HEK293 (cell line): ENCODE data around the gene PRSS8.
A peak's percentile ranks its signal among the peaks of the same experiment; 100 is the strongest.

ENCODE experiments used
- CTCF ChIA-PET: fragments of 350-600 bp; formaldehyde crosslinking; extraction: SDS; loops from one replicate; lab custom pipeline; 2021; ENCODE audit warnings: antibody characterized with exemption; lab: Yijun Ruan, JAX
- POLR2A ChIA-PET: fragments of 300-600 bp; formaldehyde crosslinking; extraction: SDS; loops from one replicate; lab custom pipeline; 2020; ENCODE audit warnings: antibody characterized with exemption, inconsistent platforms; lab: Yijun Ruan, JAX
- H3K27ac ChIP-seq: fragments of 200-500 bp; sonication (Bioruptor generic); 2 replicates; pipeline ENCODE4 v1.5.1; 2014; ENCODE audit warnings: low read depth, low read length, control low read depth, inconsistent platforms; ENCODE audit errors: extremely low read depth
- H3K36me3 ChIP-seq, 2 experiments: fragments of 200-500 bp in 1 of 2; sonication (Bioruptor generic) in 1 of 2; 1 replicate in 1 of 2; 2 replicates in 1 of 2; pipeline ENCODE4 v1.5.1; 2014 to 2017; ENCODE audit warnings: inconsistent platforms in 2 of 2, low read length in 2 of 2; ENCODE audit not compliant: control insufficient read depth in 2 of 2, insufficient read depth in 1 of 2
- H3K4me1 ChIP-seq: fragments of 200-500 bp; sonication (Bioruptor generic); 2 replicates; pipeline ENCODE4 v1.5.1; 2014; ENCODE audit warnings: mild to moderate bottlenecking, low read length, inconsistent platforms; ENCODE audit not compliant: control insufficient read depth, insufficient read depth
- H3K4me3 ChIP-seq: 2 replicates; pipeline ENCODE4 v1.5.1; 2011; ENCODE audit warnings: low read depth, mild to moderate bottlenecking, control low read depth, low read length, moderate library complexity
- H3K9me3 ChIP-seq: fragments of 200-500 bp; sonication (Bioruptor generic); 2 replicates; pipeline ENCODE4 v1.5.1; 2014; ENCODE audit warnings: low read depth, low read length, inconsistent platforms; ENCODE audit not compliant: control insufficient read depth, insufficient read depth
- KLF9 ChIP-seq: fragments of 450-650 bp; formaldehyde crosslinking; IDR thresholded peaks from 2 replicates; pipeline ENCODE4 v1.5.1; 2016; ENCODE audit warnings: missing biosample characterization, missing genetic modification characterization, low read depth
- MZF1 ChIP-seq: fragments of 450-650 bp; formaldehyde crosslinking; IDR thresholded peaks from 2 replicates; pipeline ENCODE4 v1.5.1; 2017; ENCODE audit warnings: missing biosample characterization, missing genetic modification characterization, borderline replicate concordance
- OVOL3 ChIP-seq: fragments of 450-650 bp; formaldehyde crosslinking; IDR thresholded peaks from 2 replicates; pipeline ENCODE4 v1.5.1; 2016; ENCODE audit warnings: missing biosample characterization, missing genetic modification characterization
- SP3 ChIP-seq: fragments of 450-650 bp; formaldehyde crosslinking; IDR thresholded peaks from 2 replicates; pipeline ENCODE4 v1.5.1; 2016; ENCODE audit warnings: missing biosample characterization, missing genetic modification characterization
- SP7 ChIP-seq: fragments of 450-650 bp; formaldehyde crosslinking; IDR thresholded peaks from 2 replicates; pipeline ENCODE4 v1.5.1; 2016; ENCODE audit warnings: missing biosample characterization, missing genetic modification characterization
- TCF7L2 ChIP-seq: IDR thresholded peaks from 2 replicates; pipeline ENCODE4 v1.6.1; 2011; ENCODE audit warnings: low read depth, mild to moderate bottlenecking, inconsistent platforms, low read length, moderate library complexity, borderline replicate concordance
- ZBTB1 ChIP-seq: fragments of 450-650 bp; formaldehyde crosslinking; IDR thresholded peaks from 2 replicates; pipeline ENCODE4 v1.5.1; 2016; ENCODE audit warnings: missing biosample characterization, missing genetic modification characterization
- ZBTB49 ChIP-seq: fragments of 450-650 bp; formaldehyde crosslinking; IDR thresholded peaks from 2 replicates; pipeline ENCODE4 v1.5.1; 2016; ENCODE audit warnings: missing biosample characterization, missing genetic modification characterization, low read depth
- ZBTB6 ChIP-seq: fragments of 450-650 bp; formaldehyde crosslinking; IDR thresholded peaks from 2 replicates; pipeline ENCODE4 v1.5.1; 2017; ENCODE audit warnings: missing biosample characterization, missing genetic modification characterization
- ZFP69B ChIP-seq: fragments of 450-650 bp; formaldehyde crosslinking; IDR thresholded peaks from 2 replicates; pipeline ENCODE4 v1.5.1; 2016; ENCODE audit warnings: missing biosample characterization, missing genetic modification characterization
- ZNF112 ChIP-seq: fragments of 450-650 bp; formaldehyde crosslinking; IDR thresholded peaks from 2 replicates; pipeline ENCODE4 v1.5.0; 2017; ENCODE audit warnings: missing biosample characterization, missing genetic modification characterization
- ZNF121 ChIP-seq: fragments of 450-650 bp; formaldehyde crosslinking; IDR thresholded peaks from 2 replicates; pipeline ENCODE4 v1.5.1; 2016; ENCODE audit warnings: missing biosample characterization, missing genetic modification characterization
- ZNF133 ChIP-seq: fragments of 450-650 bp; formaldehyde crosslinking; IDR thresholded peaks from 2 replicates; pipeline ENCODE4 v1.5.1; 2016; ENCODE audit warnings: missing biosample characterization, missing genetic modification characterization
- ZNF140 ChIP-seq: fragments of 450-650 bp; formaldehyde crosslinking; IDR thresholded peaks from 2 replicates; pipeline ENCODE4 v1.5.1; 2016; ENCODE audit warnings: missing biosample characterization, missing genetic modification characterization
- ZNF19 ChIP-seq: fragments of 450-650 bp; formaldehyde crosslinking; IDR thresholded peaks from 2 replicates; pipeline ENCODE4; 2016; ENCODE audit warnings: missing biosample characterization, missing genetic modification characterization, low read depth
- ZNF202 ChIP-seq: fragments of 450-650 bp; formaldehyde crosslinking; IDR thresholded peaks from 2 replicates; pipeline ENCODE4 v1.5.1; 2016; ENCODE audit warnings: missing biosample characterization, missing genetic modification characterization, borderline replicate concordance
- ZNF223 ChIP-seq: fragments of 450-650 bp; formaldehyde crosslinking; IDR thresholded peaks from 2 replicates; pipeline ENCODE4 v1.5.1; 2016; ENCODE audit warnings: missing biosample characterization, missing genetic modification characterization
- ZNF239 ChIP-seq: fragments of 450-650 bp; formaldehyde crosslinking; IDR thresholded peaks from 2 replicates; pipeline ENCODE4 v1.5.1; 2016; ENCODE audit warnings: missing biosample characterization, missing genetic modification characterization
- ZNF24 ChIP-seq: fragments of 450-650 bp; formaldehyde crosslinking; IDR thresholded peaks from 2 replicates; pipeline ENCODE4 v1.5.1; 2016; ENCODE audit warnings: missing biosample characterization, missing genetic modification characterization
- ZNF394 ChIP-seq: fragments of 450-650 bp; formaldehyde crosslinking; IDR thresholded peaks from 2 replicates; pipeline ENCODE4 v1.5.1; 2016; ENCODE audit warnings: missing biosample characterization, missing genetic modification characterization, mild to moderate bottlenecking, moderate library complexity, borderline replicate concordance
- ZNF404 ChIP-seq: fragments of 450-650 bp; formaldehyde crosslinking; IDR thresholded peaks from 2 replicates; pipeline ENCODE4 v1.5.1; 2017; ENCODE audit warnings: missing biosample characterization, missing genetic modification characterization
- ZNF473 ChIP-seq: fragments of 450-650 bp; formaldehyde crosslinking; IDR thresholded peaks from 2 replicates; pipeline ENCODE4 v1.5.1; 2017; ENCODE audit warnings: missing biosample characterization, missing genetic modification characterization
- ZNF501 ChIP-seq: fragments of 450-650 bp; formaldehyde crosslinking; IDR thresholded peaks from 2 replicates; pipeline ENCODE4 v1.5.1; 2016; ENCODE audit warnings: missing biosample characterization, missing genetic modification characterization
- ZNF544 ChIP-seq: fragments of 450-650 bp; formaldehyde crosslinking; IDR thresholded peaks from 2 replicates; pipeline ENCODE4 v1.5.0; 2017; ENCODE audit warnings: missing biosample characterization, missing genetic modification characterization
- ZNF645 ChIP-seq: fragments of 450-650 bp; formaldehyde crosslinking; IDR thresholded peaks from 2 replicates; pipeline ENCODE4; 2016; ENCODE audit warnings: missing biosample characterization, missing genetic modification characterization
- ZNF677 ChIP-seq: fragments of 450-650 bp; IDR thresholded peaks from 2 replicates; pipeline ENCODE4 v1.5.0; 2018; ENCODE audit warnings: missing biosample characterization, mild to moderate bottlenecking, missing genetic modification characterization, moderate library complexity
- ZNF704 ChIP-seq: fragments of 450-650 bp; formaldehyde crosslinking; IDR thresholded peaks from 2 replicates; pipeline ENCODE4 v1.5.1; 2016; ENCODE audit warnings: missing biosample characterization, missing genetic modification characterization
- ZNF747 ChIP-seq: fragments of 450-650 bp; formaldehyde crosslinking; IDR thresholded peaks from 2 replicates; pipeline ENCODE4 v1.5.1; 2016; ENCODE audit warnings: missing biosample characterization, missing genetic modification characterization
- ZNF777 ChIP-seq: fragments of 450-650 bp; formaldehyde crosslinking; IDR thresholded peaks from 2 replicates; pipeline ENCODE4 v1.5.1; 2017; ENCODE audit warnings: missing biosample characterization, missing genetic modification characterization, borderline replicate concordance
- ZNF830 ChIP-seq: fragments of 450-650 bp; IDR thresholded peaks from 2 replicates; pipeline ENCODE4 v1.5.0; 2018; ENCODE audit warnings: missing biosample characterization, missing genetic modification characterization, low read depth, mild to moderate bottlenecking, moderate library complexity
- ZSCAN30 ChIP-seq: fragments of 450-650 bp; IDR thresholded peaks from 2 replicates; pipeline ENCODE4 v1.5.1; 2018; ENCODE audit warnings: missing biosample characterization, mild to moderate bottlenecking, missing genetic modification characterization, moderate library complexity
- ZSCAN4 ChIP-seq: fragments of 450-650 bp; formaldehyde crosslinking; IDR thresholded peaks from 2 replicates; pipeline ENCODE4 v1.5.1; 2017; ENCODE audit warnings: missing biosample characterization, missing genetic modification characterization

PRSS8 gene

GRCh38 chr16:31135535-31136286, at the start of gene PRSS8:
Gene PRSS8 (minus strand): TSS chr16:31135727. CDS start chr16:31135498, 229 bp downstream.
- no peak within 1 kb of the TSS for H3K4me3 ChIP-seq
- H3K4me1 ChIP-seq, result peaks cover 11% of the 10 kb centered on the region; the same call in 1 of the 2 replicates
- CTCF ChIA-PET, result interaction anchor here (0.6 to 1.0 kb wide), 3 partner anchors 137 to 450 kb away, joined by 3 to 4 read pairs (median 4); partner anchors contain the start of gene HSD3B7
- POLR2A ChIA-PET, result interaction anchor here (1.0 to 2.2 kb wide), 4 partner anchors 8 to 45 kb away, joined by 3 to 11 read pairs (median 5); partner anchors contain the start of genes FUS and KAT8
- no peaks in the 10 kb centered on the region for H3K9me3 ChIP-seq
- H3K27ac ChIP-seq, result no peak within 1 kb of the TSS
- H3K36me3 ChIP-seq, result peaks cover 0 to 22% of the 10 kb centered on the region in 2 experiments; a peak in 1 of 3 replicates
- TF ChIP-seq ZNF394 (tag by site-specific recombination), result no peak
- no peak for TF ChIP-seq ZNF404 (tag by site-specific recombination)
- TF ChIP-seq SP7 (tag by site-specific recombination), result peak; percentile 41; the same call in 1 of the 2 replicates
- peak; percentile 93; the same call in 1 of the 2 replicates for TF ChIP-seq ZNF747
- TF ChIP-seq ZNF24 (tag by site-specific recombination), result no peak
- TF ChIP-seq ZBTB49 (tag by site-specific recombination), result no peak
- TF ChIP-seq ZSCAN4 (tag by site-specific recombination), result peak; percentile 98
- no peak for TF ChIP-seq ZNF19
- no peak for TF ChIP-seq ZSCAN30 (tag by site-specific recombination)
- TF ChIP-seq ZNF473 (tag by site-specific recombination), result no peak
- no peak for TF ChIP-seq ZNF544 (tag by site-specific recombination)
- TF ChIP-seq ZNF140 (tag by site-specific recombination), result no peak
- TF ChIP-seq ZBTB6 (tag by site-specific recombination), result no peak
- TF ChIP-seq MZF1, result no peak
- TF ChIP-seq ZFP69B (tag by site-specific recombination), result no peak
- no peak; the same call in 1 of the 2 replicates for TF ChIP-seq ZNF239 (tag by site-specific recombination)
- no peak for TF ChIP-seq ZNF133
- no peak for TF ChIP-seq ZNF677 (tag by site-specific recombination)
- no peak for TF ChIP-seq ZNF830 (tag by site-specific recombination)
- TF ChIP-seq ZNF121 (tag by site-specific recombination), result no peak
- no peak for TF ChIP-seq ZNF501
- no peak for TF ChIP-seq TCF7L2
- no peak for TF ChIP-seq ZNF112 (tag by site-specific recombination)
- TF ChIP-seq ZNF777 (tag by site-specific recombination), result no peak
- peak; percentile 63; the same call in 1 of the 2 replicates for TF ChIP-seq ZNF645 (tag by site-specific recombination)
- peak; percentile 46; the same call in 1 of the 2 replicates for TF ChIP-seq SP3 (tag by site-specific recombination)
- TF ChIP-seq ZNF202 (tag by site-specific recombination), result no peak
- TF ChIP-seq ZNF223, result no peak
- TF ChIP-seq KLF9 (tag by site-specific recombination), result peak; percentile 51; the same call in 1 of the 2 replicates
- no peak for TF ChIP-seq OVOL3 (tag by site-specific recombination)
- TF ChIP-seq ZNF704 (tag by site-specific recombination), result no peak
- no peak for TF ChIP-seq ZBTB1
